Measurements from ENCODE around the gene RSPO3.

DNA sequence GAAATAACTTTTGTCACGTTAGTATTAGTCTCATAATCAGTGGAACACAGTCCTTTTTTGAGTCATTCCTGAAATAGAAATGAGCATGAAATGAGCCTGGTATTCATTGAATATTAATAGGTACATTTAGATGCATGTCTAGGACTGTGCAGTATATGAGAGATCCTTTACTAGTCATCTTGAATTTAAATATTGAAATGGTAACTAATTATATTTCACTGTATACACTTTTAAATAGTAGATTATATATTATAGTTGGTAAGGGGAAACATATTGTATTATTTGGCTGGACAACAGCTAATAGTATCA is 59.4 kb downstream of the RSPO3 start:
- TF ChIP-seq POLR2A (IDR thresholded peaks at IDR 0.05) (no peak), EP300 (IDR thresholded peaks at IDR 0.05) (no peak), POLR2AphosphoS5 (IDR thresholded peaks at IDR 0.05) (no peak)
- TF ChIP-seq, protein P1, sequence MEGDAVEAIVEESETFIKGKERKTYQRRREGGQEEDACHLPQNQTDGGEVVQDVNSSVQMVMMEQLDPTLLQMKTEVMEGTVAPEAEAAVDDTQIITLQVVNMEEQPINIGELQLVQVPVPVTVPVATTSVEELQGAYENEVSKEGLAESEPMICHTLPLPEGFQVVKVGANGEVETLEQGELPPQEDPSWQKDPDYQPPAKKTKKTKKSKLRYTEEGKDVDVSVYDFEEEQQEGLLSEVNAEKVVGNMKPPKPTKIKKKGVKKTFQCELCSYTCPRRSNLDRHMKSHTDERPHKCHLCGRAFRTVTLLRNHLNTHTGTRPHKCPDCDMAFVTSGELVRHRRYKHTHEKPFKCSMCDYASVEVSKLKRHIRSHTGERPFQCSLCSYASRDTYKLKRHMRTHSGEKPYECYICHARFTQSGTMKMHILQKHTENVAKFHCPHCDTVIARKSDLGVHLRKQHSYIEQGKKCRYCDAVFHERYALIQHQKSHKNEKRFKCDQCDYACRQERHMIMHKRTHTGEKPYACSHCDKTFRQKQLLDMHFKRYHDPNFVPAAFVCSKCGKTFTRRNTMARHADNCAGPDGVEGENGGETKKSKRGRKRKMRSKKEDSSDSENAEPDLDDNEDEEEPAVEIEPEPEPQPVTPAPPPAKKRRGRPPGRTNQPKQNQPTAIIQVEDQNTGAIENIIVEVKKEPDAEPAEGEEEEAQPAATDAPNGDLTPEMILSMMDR (IDR thresholded peaks at IDR 0.05): no peak
